ENCODE measurements around the gene PPARA. TPM values are rescaled to one million over a fixed set of nuclear protein-coding genes. Genes with fewer than 3 reads are reported as not detected.
"Not testable (repeated sequence)": the region's sequence is repeated elsewhere in the genome, so short reads cannot be mapped to it uniquely, and the experiment has no call there.

PPARA gene
- total RNA-seq, 1 donor from 2014 or later = 23.0 TPM

DNA sequence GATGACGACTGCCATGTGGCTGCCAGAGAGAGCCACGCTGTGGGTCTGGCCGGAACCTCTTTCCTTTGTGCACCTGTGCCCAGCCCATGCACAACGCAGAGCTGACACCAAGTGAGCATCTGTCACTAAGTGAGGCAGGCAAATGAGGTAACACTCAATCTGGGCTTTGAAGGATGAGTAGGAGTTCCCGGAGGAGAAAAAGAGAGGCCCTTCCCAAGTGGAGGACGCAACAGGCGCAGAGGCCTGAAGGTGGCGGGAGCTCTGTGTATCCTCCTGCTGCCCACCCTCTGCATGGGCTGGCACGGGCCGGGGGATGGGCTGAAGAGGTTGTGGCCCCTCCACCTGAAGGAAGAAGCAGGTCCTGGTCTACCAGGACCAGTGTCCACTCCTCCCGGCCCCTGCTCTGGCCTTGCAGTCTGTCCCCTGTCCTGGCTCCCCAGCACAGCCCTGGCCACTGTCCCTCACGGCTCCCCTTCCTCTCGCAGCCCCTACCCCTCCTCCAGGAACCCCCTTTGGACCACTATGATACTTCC is 23.4 kb upstream of the PPARA start:
- H3K36me3 Mint-ChIP-seq (ENCODE audit: low read depth) = no peaks in the 10 kb centered on the region
- no peak overlapping the region for H3K27ac Mint-ChIP-seq
- H3K4me1 Mint-ChIP-seq = peaks cover 23% of the 10 kb centered on the region
- TF ChIP-seq, protein P1, sequence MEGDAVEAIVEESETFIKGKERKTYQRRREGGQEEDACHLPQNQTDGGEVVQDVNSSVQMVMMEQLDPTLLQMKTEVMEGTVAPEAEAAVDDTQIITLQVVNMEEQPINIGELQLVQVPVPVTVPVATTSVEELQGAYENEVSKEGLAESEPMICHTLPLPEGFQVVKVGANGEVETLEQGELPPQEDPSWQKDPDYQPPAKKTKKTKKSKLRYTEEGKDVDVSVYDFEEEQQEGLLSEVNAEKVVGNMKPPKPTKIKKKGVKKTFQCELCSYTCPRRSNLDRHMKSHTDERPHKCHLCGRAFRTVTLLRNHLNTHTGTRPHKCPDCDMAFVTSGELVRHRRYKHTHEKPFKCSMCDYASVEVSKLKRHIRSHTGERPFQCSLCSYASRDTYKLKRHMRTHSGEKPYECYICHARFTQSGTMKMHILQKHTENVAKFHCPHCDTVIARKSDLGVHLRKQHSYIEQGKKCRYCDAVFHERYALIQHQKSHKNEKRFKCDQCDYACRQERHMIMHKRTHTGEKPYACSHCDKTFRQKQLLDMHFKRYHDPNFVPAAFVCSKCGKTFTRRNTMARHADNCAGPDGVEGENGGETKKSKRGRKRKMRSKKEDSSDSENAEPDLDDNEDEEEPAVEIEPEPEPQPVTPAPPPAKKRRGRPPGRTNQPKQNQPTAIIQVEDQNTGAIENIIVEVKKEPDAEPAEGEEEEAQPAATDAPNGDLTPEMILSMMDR (IDR thresholded peaks at IDR 0.05) = no peak
- intact Hi-C loops (cut with micrococcal nuclease) = no loop called here
- ATAC-seq (ENCODE audit: low read depth) = no peak
- DNase-seq = no peak
- POLR2A ChIA-PET = no interaction called here
- no peaks in the 10 kb centered on the region for H3K27me3 Mint-ChIP-seq
- H3K4me3 Mint-ChIP-seq = no peak overlapping the region
- H3K9me3 Mint-ChIP-seq = no peaks in the 10 kb centered on the region
- CTCF ChIA-PET = no interaction called here

DNA sequence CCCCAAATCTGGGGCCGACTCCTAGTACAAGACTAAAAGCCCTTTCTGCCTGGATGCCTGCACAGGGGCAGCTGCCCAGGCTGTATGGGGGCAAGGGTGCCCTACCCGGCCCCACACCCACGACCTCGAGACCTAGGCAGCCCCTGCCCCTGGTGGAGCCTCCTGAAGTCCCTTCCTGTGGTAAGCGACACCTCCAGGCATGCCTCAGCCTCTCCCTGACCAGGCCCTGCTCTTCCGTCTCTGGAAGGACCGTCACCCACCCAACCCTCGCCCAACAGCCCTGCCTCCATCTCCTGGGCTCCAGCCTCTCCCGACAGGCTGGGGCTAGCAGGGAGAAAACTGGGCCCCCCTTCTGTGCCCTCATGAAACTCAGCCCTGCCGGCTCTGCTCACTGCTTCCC is 22.8 kb upstream of the PPARA start:
- peaks cover 23% of the 10 kb centered on the region for H3K4me1 Mint-ChIP-seq
- H3K27ac Mint-ChIP-seq = no peak overlapping the region
- H3K4me3 Mint-ChIP-seq = no peak overlapping the region
- TF ChIP-seq, protein P1 (IDR thresholded peaks at IDR 0.05) = no peak
- no peak for ATAC-seq (ENCODE audit: low read depth)
- intact Hi-C loops (cut with micrococcal nuclease) = no loop called here
- no peaks in the 10 kb centered on the region for H3K36me3 Mint-ChIP-seq (ENCODE audit: low read depth)
- CTCF ChIA-PET = no interaction called here
- POLR2A ChIA-PET = no interaction called here
- H3K27me3 Mint-ChIP-seq = no peaks in the 10 kb centered on the region
- no peak for DNase-seq
- no peaks in the 10 kb centered on the region for H3K9me3 Mint-ChIP-seq

- no peak for DNase-seq
- CTCF ChIA-PET = interaction anchor here (1.6 to 1.8 kb wide), 2 partner anchors 12 to 122 kb away, joined by 4 read pairs; no protein-coding TSS in a partner anchor
- peaks cover 23% of the 10 kb centered on the region for H3K4me1 Mint-ChIP-seq
- no peaks in the 10 kb centered on the region for H3K27me3 Mint-ChIP-seq
- POLR2A ChIA-PET = interaction anchor here (1.0 to 1.4 kb wide), 2 partner anchors 93 to 207 kb away, joined by 4 read pairs; partner anchors contain the start of gene TRMU
- no peak overlapping the region for H3K4me3 Mint-ChIP-seq
- no peaks in the 10 kb centered on the region for H3K9me3 Mint-ChIP-seq
- H3K36me3 Mint-ChIP-seq (ENCODE audit: low read depth) = no peaks in the 10 kb centered on the region
- no peak overlapping the region for H3K27ac Mint-ChIP-seq
- no peak for ATAC-seq (ENCODE audit: low read depth)
- TF ChIP-seq, protein P1 (IDR thresholded peaks at IDR 0.05) = no peak
- intact Hi-C loops (cut with micrococcal nuclease) = loop anchor here (1.0 kb wide), 1 partner anchor 23 kb away; no protein-coding TSS in a partner anchor
Observed at GRCh38 chr22:46128606-46129005, 21.7 kb upstream of the PPARA start.

DNA sequence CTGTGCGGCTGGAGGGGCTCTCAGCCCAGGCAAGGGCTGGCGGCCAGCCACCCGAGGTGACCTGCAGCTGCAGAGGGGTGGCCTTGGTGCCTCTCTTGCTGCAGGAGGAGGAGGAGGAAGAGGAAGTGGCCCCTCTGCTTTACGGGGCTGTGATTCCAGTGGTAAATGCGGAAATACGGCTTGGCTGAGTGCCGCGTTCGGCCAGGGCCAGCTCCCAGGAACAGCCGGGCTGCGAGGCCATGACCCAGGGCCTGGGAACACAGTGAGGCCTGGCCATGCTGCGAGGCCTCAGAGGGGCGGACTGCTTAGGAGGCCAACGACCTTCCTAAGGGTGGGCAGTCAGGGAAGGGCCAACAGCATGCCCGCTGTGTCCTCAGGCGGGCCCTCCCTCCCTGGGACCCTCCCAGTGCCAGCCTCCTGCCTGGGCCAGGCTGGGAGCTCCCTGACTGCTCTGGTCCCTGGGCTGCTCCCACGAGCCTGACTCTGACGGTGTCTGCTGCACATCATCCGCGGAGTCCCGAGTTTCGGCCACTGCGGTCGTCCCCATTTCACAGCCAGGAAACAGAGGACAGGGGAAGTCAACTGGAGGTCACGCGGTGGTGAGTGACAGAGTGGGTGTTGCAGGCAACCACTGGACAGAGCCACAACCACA is 20.8 kb upstream of the PPARA start:
- Mint-ChIP-seq H3K36me3 (ENCODE audit: low read depth) (no peaks in the 10 kb centered on the region), H3K27ac (peak overlapping the region; percentile 63), H3K27me3 (no peaks in the 10 kb centered on the region), H3K4me3 (peak overlapping the region; percentile 81), H3K9me3 (no peaks in the 10 kb centered on the region), H3K4me1 (peaks cover 23% of the 10 kb centered on the region)
- ChIA-PET CTCF (interaction anchor here (1.6 to 1.8 kb wide), 2 partner anchors 13 to 123 kb away, joined by 4 read pairs; no protein-coding TSS in a partner anchor), POLR2A (interaction anchor here (0.6 to 1.4 kb wide), 6 partner anchors 13 to 206 kb away, joined by 3 to 5 read pairs (median 4); partner anchors contain the start of genes GTSE1 and TRMU)
- intact Hi-C loops (cut with micrococcal nuclease) = loop anchor here (1.0 kb wide), 1 partner anchor 22 kb away; no protein-coding TSS in a partner anchor
- TF ChIP-seq, protein P1 (IDR thresholded peaks at IDR 0.05) = no peak
- DNase-seq (peak; percentile 41), ATAC-seq (ENCODE audit: low read depth) (peak; percentile 93)

DNA sequence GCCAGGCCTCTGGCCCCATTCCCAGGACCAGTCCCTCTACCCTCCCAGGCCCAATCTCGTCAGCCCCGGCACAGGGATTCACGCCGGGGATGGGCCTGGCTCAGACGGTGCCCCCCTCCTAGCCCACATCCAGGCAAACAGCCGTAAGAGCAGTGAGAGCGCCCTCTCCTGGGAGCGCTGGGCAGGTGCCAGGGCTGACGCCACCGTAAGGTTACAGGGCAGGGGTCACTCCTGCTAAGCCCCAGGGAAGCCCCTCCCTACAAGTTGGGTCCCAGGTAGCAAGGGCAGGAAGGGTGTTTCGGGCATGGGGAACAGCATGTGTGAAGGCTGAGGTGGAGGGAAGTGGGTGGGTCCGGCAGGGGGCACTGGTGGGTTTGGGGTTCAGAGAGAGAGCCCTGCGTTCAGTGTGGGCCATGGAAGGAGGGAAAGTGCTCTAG is 19.2 kb upstream of the PPARA start:
- H3K4me3 Mint-ChIP-seq = no peak overlapping the region
- no peaks in the 10 kb centered on the region for H3K9me3 Mint-ChIP-seq
- ATAC-seq (ENCODE audit: low read depth) (no peak), DNase-seq (no peak)
- ChIA-PET CTCF (no interaction called here), POLR2A (no interaction called here)
- no peaks in the 10 kb centered on the region for H3K36me3 Mint-ChIP-seq (ENCODE audit: low read depth)
- intact Hi-C loops (cut with micrococcal nuclease) = no loop called here
- H3K4me1 Mint-ChIP-seq = peaks cover 23% of the 10 kb centered on the region
- no peaks in the 10 kb centered on the region for H3K27me3 Mint-ChIP-seq
- H3K27ac Mint-ChIP-seq = no peak overlapping the region
- TF ChIP-seq, protein P1 (IDR thresholded peaks at IDR 0.05) = no peak

- ATAC-seq (ENCODE audit: low read depth); intact Hi-C loops (cut with micrococcal nuclease); H3K4me3 Mint-ChIP-seq; DNase-seq; POLR2A ChIA-PET; H3K9me3 Mint-ChIP-seq; H3K36me3 Mint-ChIP-seq (ENCODE audit: low read depth); H3K27me3 Mint-ChIP-seq; CTCF ChIA-PET; H3K27ac Mint-ChIP-seq: not testable (repeated sequence)
- H3K4me1 Mint-ChIP-seq = peaks cover 23% of the 10 kb centered on the region
Observed at GRCh38 chr22:46132193-46132829, 18.0 kb upstream of the PPARA start.

All from activated B cell treated with CpG ODN at 0.5 μM for 24 hours (primary cell).